Transverse colon (tissue), 3 donors: Measurements from ENCODE around the gene ENOX1.

Experiments
- POLR2A ChIP-seq: fragments of 450-650 bp; IDR thresholded peaks from one replicate; pipeline ENCODE4 v1.6.1; 2016; ENCODE audit warnings: antibody characterized with exemption, mild to moderate bottlenecking, moderate library complexity
- TF ChIP-seq, protein P1 (sequence below), 5 experiments: fragments of 200-600 bp in 3 of 5; fragments of 450-650 bp in 2 of 5; sonication (generic) in 3 of 5; IDR thresholded peaks; 1 replicate in 2 of 5; 2 replicates in 3 of 5; pipeline ENCODE4 v1.5.1; 2016 to 2017; ENCODE audit warnings: antibody characterized with exemption in 5 of 5, inconsistent platforms in 3 of 5, mild to moderate bottlenecking in 2 of 5, moderate library complexity in 1 of 5

DNA sequence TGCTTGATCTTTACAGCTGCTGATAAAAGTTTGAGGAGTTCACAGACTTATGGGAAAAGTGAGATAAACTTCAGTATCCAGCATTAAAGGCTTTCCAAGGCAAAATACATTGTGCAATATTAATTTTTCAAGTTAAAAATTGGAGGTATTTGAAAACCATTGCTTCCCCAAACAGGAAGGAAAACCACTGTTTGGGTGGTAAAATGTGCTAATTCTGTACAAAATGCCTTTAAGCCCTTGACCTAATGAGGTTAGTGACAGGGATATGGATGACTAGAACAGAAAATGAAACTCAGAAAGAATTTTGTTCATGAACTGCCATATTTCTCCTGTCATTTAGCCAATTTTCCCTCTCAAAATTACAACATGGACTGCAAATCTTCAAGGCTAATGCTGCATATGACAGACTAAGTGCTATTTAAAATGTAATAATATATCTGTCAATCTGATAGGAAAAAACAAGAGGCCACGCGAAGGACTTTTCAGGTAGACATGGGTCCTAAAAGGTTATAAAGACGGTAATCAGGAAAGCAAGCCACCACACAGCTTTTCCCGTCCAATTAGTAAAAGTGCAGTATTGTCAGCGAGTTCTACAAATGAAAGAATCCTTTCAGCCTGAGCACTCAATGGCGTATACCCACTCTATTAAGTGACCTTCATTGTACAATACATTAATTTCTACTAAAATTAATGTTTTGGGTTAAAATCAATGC, 212.8 kb downstream of the ENOX1 start:
- TF ChIP-seq, protein P1, sequence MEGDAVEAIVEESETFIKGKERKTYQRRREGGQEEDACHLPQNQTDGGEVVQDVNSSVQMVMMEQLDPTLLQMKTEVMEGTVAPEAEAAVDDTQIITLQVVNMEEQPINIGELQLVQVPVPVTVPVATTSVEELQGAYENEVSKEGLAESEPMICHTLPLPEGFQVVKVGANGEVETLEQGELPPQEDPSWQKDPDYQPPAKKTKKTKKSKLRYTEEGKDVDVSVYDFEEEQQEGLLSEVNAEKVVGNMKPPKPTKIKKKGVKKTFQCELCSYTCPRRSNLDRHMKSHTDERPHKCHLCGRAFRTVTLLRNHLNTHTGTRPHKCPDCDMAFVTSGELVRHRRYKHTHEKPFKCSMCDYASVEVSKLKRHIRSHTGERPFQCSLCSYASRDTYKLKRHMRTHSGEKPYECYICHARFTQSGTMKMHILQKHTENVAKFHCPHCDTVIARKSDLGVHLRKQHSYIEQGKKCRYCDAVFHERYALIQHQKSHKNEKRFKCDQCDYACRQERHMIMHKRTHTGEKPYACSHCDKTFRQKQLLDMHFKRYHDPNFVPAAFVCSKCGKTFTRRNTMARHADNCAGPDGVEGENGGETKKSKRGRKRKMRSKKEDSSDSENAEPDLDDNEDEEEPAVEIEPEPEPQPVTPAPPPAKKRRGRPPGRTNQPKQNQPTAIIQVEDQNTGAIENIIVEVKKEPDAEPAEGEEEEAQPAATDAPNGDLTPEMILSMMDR (IDR thresholded peaks at IDR 0.05): no peak
- no peak for TF ChIP-seq POLR2A
